HEK293T (cell line): ENCODE data around the gene KRT79.

Source experiments
- SP1 ChIP-seq: fragments of 450-650 bp; IDR thresholded peaks from 2 replicates; pipeline ENCODE4 v1.6.1; 2017
- TARDBP ChIP-seq: fragments of 450-650 bp; IDR thresholded peaks from 2 replicates; pipeline ENCODE4 v1.6.1; 2016
- ZNF384 ChIP-seq: fragments of 450-650 bp; IDR thresholded peaks from 2 replicates; pipeline ENCODE4 v1.6.1; 2016

DNA sequence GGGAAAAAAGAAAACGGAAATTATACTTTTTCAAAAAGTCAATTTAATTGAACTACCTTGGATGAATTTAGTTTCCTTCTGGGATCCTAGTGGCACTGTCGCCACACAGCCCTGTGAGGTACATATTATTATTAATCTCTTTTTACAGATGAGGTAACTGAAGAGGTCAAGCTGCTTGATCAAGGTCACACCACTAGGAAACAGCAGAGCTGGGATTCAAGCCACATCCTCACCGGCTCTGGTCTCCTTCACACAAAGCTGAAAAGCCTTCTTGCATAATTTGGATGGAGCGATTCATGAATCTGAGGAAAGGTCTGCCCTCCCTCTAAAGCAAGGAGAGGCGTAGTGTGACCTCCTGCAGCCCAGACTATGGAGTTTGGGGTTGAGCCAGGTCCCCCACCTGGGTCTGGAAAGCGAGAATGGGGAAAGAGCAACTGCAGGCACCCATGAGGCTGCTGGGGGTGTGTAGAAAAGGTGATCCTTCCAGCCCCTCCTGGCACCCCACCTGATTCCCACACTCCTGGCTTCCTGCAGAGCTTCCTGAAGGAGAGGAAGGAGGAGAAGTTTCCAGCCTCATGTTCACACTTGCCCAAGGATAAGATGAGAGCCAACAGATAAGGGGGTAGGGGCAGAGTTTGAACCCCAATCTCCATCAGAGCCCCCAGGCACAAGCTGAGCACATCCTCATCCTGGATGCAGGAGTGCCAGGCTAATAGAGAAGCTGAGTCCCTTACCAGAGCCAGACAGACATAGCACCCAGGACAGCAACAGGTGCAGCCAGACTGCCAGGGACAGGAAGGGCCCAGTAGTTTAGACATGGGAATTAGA, 3.9 kb upstream of the KRT79 start:
- no peak for TF ChIP-seq ZNF384
- no peak for TF ChIP-seq SP1
- TF ChIP-seq TARDBP: no peak
